Stimulated activated naive CD8-positive, alpha-beta T cell treated with anti-CD3 and anti-CD28 coated beads, Interleukin-15, Interleukin-2, amounts not matched to agents 100 ng/mL and 50 ng/mL, for 24 hours (primary cell): ENCODE measurements around the gene MRPS34.

ENCODE experiments used
- H3K27ac Mint-ChIP-seq: one replicate; pipeline ENCODE4 v1.8.0; 2021; ENCODE audit warnings: mild to moderate bottlenecking, mixed read lengths
- H3K27me3 Mint-ChIP-seq: one replicate; pipeline ENCODE4 v1.8.0; 2021; ENCODE audit warnings: mixed read lengths
- H3K36me3 Mint-ChIP-seq: one replicate; pipeline ENCODE4 v1.8.0; 2021; ENCODE audit warnings: low read depth, mixed read lengths
- H3K4me1 Mint-ChIP-seq: one replicate; pipeline ENCODE4 v1.8.0; 2021; ENCODE audit warnings: low read depth, mixed read lengths
- H3K4me3 Mint-ChIP-seq: one replicate; pipeline ENCODE4 v1.8.0; 2021; ENCODE audit warnings: mild to moderate bottlenecking, mixed read lengths
- H3K9me3 Mint-ChIP-seq: one replicate; pipeline ENCODE4 v1.8.0; 2021; ENCODE audit warnings: mixed read lengths

The MRPS34 gene

GRCh38 chr16:1771188-1771863 is 1.6 kb downstream of the MRPS34 start, which contains the start of gene NME3:
TSS of gene NME3 (minus strand) at chr16:1771543. CDS start at chr16:1771534, 9 bp downstream.
- H3K9me3 Mint-ChIP-seq = no peaks in the 10 kb centered on the region
- H3K4me3 Mint-ChIP-seq = peak within 1 kb of the TSS; percentile 100
- no peaks in the 10 kb centered on the region for H3K27me3 Mint-ChIP-seq
- H3K36me3 Mint-ChIP-seq = peaks cover 17% of the 10 kb centered on the region
- peak within 1 kb of the TSS; percentile 99 for H3K27ac Mint-ChIP-seq
- H3K4me1 Mint-ChIP-seq = peaks cover 18% of the 10 kb centered on the region

- Mint-ChIP-seq H3K9me3 (no peaks in the 10 kb centered on the region), H3K27ac (peak overlapping the region; percentile 83), H3K36me3 (peaks cover 17% of the 10 kb centered on the region), H3K4me1 (peaks cover 18% of the 10 kb centered on the region), H3K4me3 (peak overlapping the region; percentile 81), H3K27me3 (no peaks in the 10 kb centered on the region)
These were observed 2.4 kb downstream of the MRPS34 start for GRCh38 chr16:1770328-1771187.

- Mint-ChIP-seq H3K36me3 (peaks cover 17% of the 10 kb centered on the region), H3K4me3 (peak overlapping the region; percentile 81), H3K4me1 (peaks cover 14% of the 10 kb centered on the region), H3K9me3 (no peaks in the 10 kb centered on the region), H3K27ac (no peak overlapping the region), H3K27me3 (no peaks in the 10 kb centered on the region)
These were observed 3.3 kb downstream of the MRPS34 start for GRCh38 chr16:1769402-1770300.

- H3K27me3 Mint-ChIP-seq = no peaks in the 10 kb centered on the region
- H3K9me3 Mint-ChIP-seq = no peaks in the 10 kb centered on the region
- peaks cover 12% of the 10 kb centered on the region for H3K4me1 Mint-ChIP-seq
- no peak overlapping the region for H3K27ac Mint-ChIP-seq
- no peak overlapping the region for H3K4me3 Mint-ChIP-seq
- H3K36me3 Mint-ChIP-seq = peaks cover 17% of the 10 kb centered on the region
These were observed 4.0 kb downstream of the MRPS34 start for GRCh38 chr16:1768767-1769401.

- Mint-ChIP-seq H3K9me3 (no peaks in the 10 kb centered on the region), H3K4me3 (no peak overlapping the region), H3K27ac (peak overlapping the region; percentile 45), H3K27me3 (no peaks in the 10 kb centered on the region), H3K4me1 (peaks cover 10% of the 10 kb centered on the region), H3K36me3 (peaks cover 17% of the 10 kb centered on the region)
These were observed 4.7 kb downstream of the MRPS34 start for GRCh38 chr16:1768061-1768766.

- H3K27ac Mint-ChIP-seq = no peak overlapping the region
- H3K36me3 Mint-ChIP-seq = peaks cover 15% of the 10 kb centered on the region
- no peaks in the 10 kb centered on the region for H3K27me3 Mint-ChIP-seq
- H3K4me1 Mint-ChIP-seq = peaks cover 10% of the 10 kb centered on the region
- H3K9me3 Mint-ChIP-seq = no peaks in the 10 kb centered on the region
- H3K4me3 Mint-ChIP-seq = no peak overlapping the region
These were observed 5.6 kb downstream of the MRPS34 start for GRCh38 chr16:1767116-1767994.

GRCh38 chr16:1766701-1767100 is 6.2 kb downstream of the MRPS34 start:
- peaks cover 8% of the 10 kb centered on the region for H3K36me3 Mint-ChIP-seq
- H3K4me1 Mint-ChIP-seq = peaks cover 4% of the 10 kb centered on the region
- no peaks in the 10 kb centered on the region for H3K9me3 Mint-ChIP-seq
- no peak overlapping the region for H3K4me3 Mint-ChIP-seq
- no peaks in the 10 kb centered on the region for H3K27me3 Mint-ChIP-seq
- H3K27ac Mint-ChIP-seq = no peak overlapping the region

GRCh38 chr16:1766231-1766630 is 6.7 kb downstream of the MRPS34 start:
- peaks cover 9% of the 10 kb centered on the region for H3K36me3 Mint-ChIP-seq
- no peaks in the 10 kb centered on the region for H3K9me3 Mint-ChIP-seq

GRCh38 chr16:1765826-1766225 is 7.1 kb downstream of the MRPS34 start:
- H3K9me3 Mint-ChIP-seq = no peaks in the 10 kb centered on the region
- no peaks in the 10 kb centered on the region for H3K27me3 Mint-ChIP-seq
- no peak overlapping the region for H3K4me3 Mint-ChIP-seq
- H3K36me3 Mint-ChIP-seq = peaks cover 11% of the 10 kb centered on the region
- H3K27ac Mint-ChIP-seq = no peak overlapping the region
- H3K4me1 Mint-ChIP-seq = peaks cover 4% of the 10 kb centered on the region

More at GRCh38 chr16:1766231-1766630, 6.7 kb downstream of the MRPS34 start:
- H3K4me1 Mint-ChIP-seq = peaks cover 4% of the 10 kb centered on the region
- no peaks in the 10 kb centered on the region for H3K27me3 Mint-ChIP-seq
- no peak overlapping the region for H3K27ac Mint-ChIP-seq
- H3K4me3 Mint-ChIP-seq = no peak overlapping the region

- Mint-ChIP-seq H3K9me3 (no peaks in the 10 kb centered on the region), H3K36me3 (peaks cover 11% of the 10 kb centered on the region), H3K4me3 (no peak overlapping the region), H3K4me1 (peaks cover under 1% of the 10 kb centered on the region), H3K27ac (no peak overlapping the region), H3K27me3 (no peaks in the 10 kb centered on the region)
These were observed 8.0 kb downstream of the MRPS34 start for GRCh38 chr16:1764971-1765370.

GRCh38 chr16:1763521-1764511 is 9.1 kb downstream of the MRPS34 start:
- H3K9me3 Mint-ChIP-seq = no peaks in the 10 kb centered on the region
- no peaks in the 10 kb centered on the region for H3K4me1 Mint-ChIP-seq
- H3K4me3 Mint-ChIP-seq = no peak overlapping the region
- H3K36me3 Mint-ChIP-seq = peaks cover 11% of the 10 kb centered on the region
- no peaks in the 10 kb centered on the region for H3K27me3 Mint-ChIP-seq
- H3K27ac Mint-ChIP-seq = no peak overlapping the region

- H3K36me3 Mint-ChIP-seq = peaks cover 9% of the 10 kb centered on the region
- no peak overlapping the region for H3K4me3 Mint-ChIP-seq
- no peak overlapping the region for H3K27ac Mint-ChIP-seq
- H3K27me3 Mint-ChIP-seq = no peaks in the 10 kb centered on the region
- no peaks in the 10 kb centered on the region for H3K4me1 Mint-ChIP-seq
- no peaks in the 10 kb centered on the region for H3K9me3 Mint-ChIP-seq
These were observed 9.9 kb downstream of the MRPS34 start for GRCh38 chr16:1762879-1763520.
